PC-9 (cell line): ENCODE measurements around the gene EHBP1. TPM values are rescaled to one million over a fixed set of nuclear protein-coding genes. Genes with fewer than 3 reads are reported as not detected.

Source experiments
- BruUV-seq: library from RNA; stranded (reverse); fragments of 400-500 nt; replicated peaks from 2 replicates; lab custom pipeline; 2021; lab: Mats Ljungman, UMichigan
- CTCF ChIA-PET: fragments of 300-600 bp; sonication (Branson Sonifier 250); formaldehyde crosslinking; loops from one replicate; lab custom pipeline; 2022; ENCODE audit warnings: antibody characterized with exemption; lab: Charles Lee
- POLR2A ChIA-PET: fragments of 300-600 bp; sonication (Branson Sonifier 250); formaldehyde crosslinking; loops from one replicate; lab custom pipeline; 2022; ENCODE audit warnings: antibody characterized with exemption; ENCODE audit not compliant: unreplicated experiment; lab: Charles Lee
- DNase-seq, 2 experiments: peaks; one replicate each; pipeline versions ENCODE4 v3.0.0 to v3.0.0-alpha.2; 2015 to 2022; ENCODE audit warnings: mixed read lengths in 1 of 2
- H2AFZ ChIP-seq: fragments of 200-600 bp; sonication (generic); 2 replicates; pipeline ENCODE4 v1.8.1; 2017; ENCODE audit warnings: antibody characterized with exemption
- H3F3A ChIP-seq: fragments of 200-600 bp; sonication (generic); 2 replicates; pipeline ENCODE4 v1.8.1; 2017; ENCODE audit warnings: antibody characterized with exemption, mild to moderate bottlenecking, low read depth; ENCODE audit not compliant: insufficient read depth
- H3K27ac ChIP-seq: fragments of 200-600 bp; sonication (generic); 2 replicates; pipeline ENCODE4 v1.6.1; 2016; ENCODE audit warnings: mixed run types
- H3K27me3 ChIP-seq: fragments of 200-600 bp; sonication (generic); 2 replicates; pipeline ENCODE4 v1.6.1; 2016; ENCODE audit warnings: low read depth, mixed run types; ENCODE audit not compliant: insufficient read depth
- H3K36me3 ChIP-seq: fragments of 200-600 bp; sonication (generic); 2 replicates; pipeline ENCODE4 v1.6.1; 2016; ENCODE audit warnings: low read depth, mixed run types
- H3K4me1 ChIP-seq: fragments of 200-600 bp; sonication (generic); replicated peaks from 2 replicates; pipeline ENCODE4 v1.6.1; 2016; ENCODE audit warnings: mixed run types; ENCODE audit not compliant: insufficient read depth
- H3K4me2 ChIP-seq: fragments of 200-600 bp; sonication (generic); 2 replicates; pipeline ENCODE4 v1.6.1; 2017; ENCODE audit warnings: mixed run types
- H3K4me3 ChIP-seq: fragments of 200-600 bp; sonication (generic); 2 replicates; pipeline ENCODE4 v1.6.1; 2016; ENCODE audit warnings: mixed run types
- H3K79me2 ChIP-seq: fragments of 200-600 bp; sonication (generic); 2 replicates; pipeline ENCODE4 v1.6.1; 2017; ENCODE audit warnings: low read depth, mixed run types
- H3K9me2 ChIP-seq: fragments of 200-600 bp; sonication (generic); 2 replicates; pipeline ENCODE4 v1.8.1; 2017; ENCODE audit warnings: mild to moderate bottlenecking; ENCODE audit not compliant: insufficient read depth
- H3K9me3 ChIP-seq: fragments of 200-600 bp; sonication (generic); 2 replicates; pipeline ENCODE4 v1.8.1; 2016; ENCODE audit warnings: low read depth; ENCODE audit not compliant: insufficient read depth
- H4K20me1 ChIP-seq: fragments of 200-600 bp; sonication (generic); 2 replicates; pipeline ENCODE4 v1.8.1; 2017; ENCODE audit not compliant: insufficient read depth
- CTCF ChIP-seq: fragments of 200-600 bp; sonication (generic); conservative IDR thresholded peaks from 2 replicates; pipeline ENCODE4 v1.6.1; 2017; ENCODE audit warnings: mixed run types, antibody characterized with exemption, mild to moderate bottlenecking, moderate library complexity
- EZH2 ChIP-seq: fragments of 200-600 bp; sonication (generic); IDR thresholded peaks from 2 replicates; pipeline ENCODE4 v1.8.0; 2017; ENCODE audit warnings: antibody characterized with exemption, low read depth
- intact Hi-C: fragments of 100-400 bp; cut with micrococcal nuclease; formaldehyde crosslinking; loops from one replicate; pipeline ENCODE4 v1.10.0; 2022; ENCODE audit not compliant: unreplicated experiment
- total RNA-seq: library from RNA; stranded (reverse); gene quantifications from 2 replicates; pipeline ENCODE4 v1.2.3, GENCODE V29; 2021

Gene EHBP1
- total RNA-seq, 1 experiment from 2014 or later, result 100 TPM

- Histone ChIP-seq H3K27me3 (no peaks in the 10 kb centered on the region), H3K4me3 (no peak overlapping the region), H3K79me2 (no peaks in the 10 kb centered on the region), H3K9me2 (no peaks in the 10 kb centered on the region), H3K4me1 (no peaks in the 10 kb centered on the region), H3K36me3 (peaks cover 17% of the 10 kb centered on the region; the same call in 1 of the 2 replicates), H3K4me2 (no peak overlapping the region), H3K27ac (no peak overlapping the region), H2AFZ (no peak overlapping the region), H4K20me1 (no peaks in the 10 kb centered on the region), H3K9me3 (no peaks in the 10 kb centered on the region), H3F3A (no peaks in the 10 kb centered on the region)
- no TSS peak for BruUV-seq
- intact Hi-C loops, result no loop called here
- DNase-seq, result no peak
- ChIA-PET POLR2A (no interaction called here), CTCF (no interaction called here)
- TF ChIP-seq EZH2, result no peak
- no peak for TF ChIP-seq CTCF
Observed at GRCh38 chr2:62940697-62941096, 235.2 kb downstream of the EHBP1 start.

- Histone ChIP-seq H3K4me2 (no peak overlapping the region), H3K27me3 (no peaks in the 10 kb centered on the region), H3K36me3 (peaks cover 17% of the 10 kb centered on the region; the same call in 1 of the 2 replicates), H2AFZ (no peak overlapping the region), H3K9me2 (no peaks in the 10 kb centered on the region), H3K27ac (no peak overlapping the region), H3K9me3 (no peaks in the 10 kb centered on the region), H4K20me1 (no peaks in the 10 kb centered on the region), H3K4me1 (peaks cover 2% of the 10 kb centered on the region), H3K4me3 (no peak overlapping the region), H3K79me2 (no peaks in the 10 kb centered on the region), H3F3A (no peaks in the 10 kb centered on the region)
- no TSS peak for BruUV-seq
- no peak for DNase-seq
- TF ChIP-seq EZH2 (no peak), CTCF (no peak)
- intact Hi-C loops, result no loop called here
- ChIA-PET POLR2A (interaction anchor here (0.6 kb wide), 1 partner anchor 460 kb away, joined by 17 read pairs; no protein-coding TSS in a partner anchor), CTCF (no interaction called here)
Observed at GRCh38 chr2:62941413-62941812, 235.9 kb downstream of the EHBP1 start.

GRCh38 chr2:62944362-62944761, 238.8 kb downstream of the EHBP1 start:
- Histone ChIP-seq H3K79me2 (no peaks in the 10 kb centered on the region), H4K20me1 (no peaks in the 10 kb centered on the region), H3K4me1 (peaks cover 17% of the 10 kb centered on the region), H3K9me3 (no peaks in the 10 kb centered on the region), H3F3A (0 out of 2 replicates have a peak, but pooled peaks cover 3% of the 10 kb centered on the region), H3K4me2 (no peak overlapping the region), H2AFZ (no peak overlapping the region), H3K27ac (no peak overlapping the region), H3K27me3 (no peaks in the 10 kb centered on the region), H3K36me3 (peaks cover 17% of the 10 kb centered on the region; the same call in 1 of the 2 replicates), H3K9me2 (no peaks in the 10 kb centered on the region), H3K4me3 (no peak overlapping the region)
- CTCF ChIA-PET, result no interaction called here
- DNase-seq, result no peak
- TF ChIP-seq EZH2 (no peak), CTCF (no peak)
- BruUV-seq, result no TSS peak
- POLR2A ChIA-PET, result no interaction called here
- intact Hi-C loops, result no loop called here
